Ascending aorta (tissue), 2 donors: ENCODE measurements around the gene ACOT4. TPM values are rescaled to one million over a fixed set of nuclear protein-coding genes. Genes with fewer than 3 reads are reported as not detected.

Source experiments
- DNase-seq, 2 donors: peaks; one replicate each; pipeline ENCODE4 v3.0.0-alpha.2; 2019; ENCODE audit warnings: low spot score in 2 of 2
- H3K27ac ChIP-seq, 2 donors: fragments of 200-600 bp; sonication (generic); one replicate each; pipeline ENCODE4 v1.5.1; 2016 to 2017; ENCODE audit warnings: mild to moderate bottlenecking in 1 of 2
- H3K27me3 ChIP-seq: fragments of 200-600 bp; sonication (generic); one replicate; pipeline ENCODE4 v1.5.1; 2017
- H3K36me3 ChIP-seq, 2 donors: fragments of 200-600 bp; sonication (generic); one replicate each; pipeline ENCODE4 v1.5.1; 2016
- H3K4me1 ChIP-seq, 2 donors: fragments of 200-600 bp; sonication (generic); one replicate each; pipeline ENCODE4 v1.5.1; 2016 to 2017; ENCODE audit warnings: mild to moderate bottlenecking in 1 of 2
- H3K4me3 ChIP-seq, 2 donors: fragments of 200-600 bp; sonication (generic); one replicate each; pipeline ENCODE4 v1.5.1; 2016 to 2017; ENCODE audit warnings: mild to moderate bottlenecking in 1 of 2
- H3K9me3 ChIP-seq, 2 donors: fragments of 200-600 bp; sonication (generic); one replicate each; pipeline ENCODE4 v1.5.1; 2016
- CTCF ChIP-seq, 3 experiments: fragments of 200-600 bp in 2 of 3; fragments of 450-650 bp in 1 of 3; sonication (generic) in 2 of 3; IDR thresholded peaks; one replicate each; pipeline ENCODE4 v1.5.1; 2016 to 2019; ENCODE audit warnings: antibody characterized with exemption in 3 of 3, mild to moderate bottlenecking in 1 of 3, moderate library complexity in 1 of 3
- intact Hi-C: fragments of 100-400 bp; cut with DNase I; formaldehyde crosslinking; loops from one replicate; pipeline ENCODE4 v1.15.1; 2023
- total RNA-seq: library from RNA; depleted of rRNA; stranded (reverse); fragments of >200 nt; gene quantifications from one replicate; pipeline ENCODE4 v1.1.0, GENCODE V29; 2016

Gene ACOT4
- total RNA-seq, 1 donor from 2014 or later: 1.9 TPM

- no peak for TF ChIP-seq CTCF (IDR thresholded peaks at IDR 0.05)
- H3K36me3 ChIP-seq: no peaks in the 10 kb centered on the region
- intact Hi-C loops: no loop called here
- no peak for DNase-seq
- H3K9me3 ChIP-seq: no peaks in the 10 kb centered on the region
- H3K4me3 ChIP-seq: no peak overlapping the region
- no peak overlapping the region for H3K27ac ChIP-seq
- no peaks in the 10 kb centered on the region for H3K4me1 ChIP-seq
- H3K27me3 ChIP-seq: no peaks in the 10 kb centered on the region
Observed at GRCh38 chr14:73616831-73617230, 25.2 kb downstream of the ACOT4 start.

DNA sequence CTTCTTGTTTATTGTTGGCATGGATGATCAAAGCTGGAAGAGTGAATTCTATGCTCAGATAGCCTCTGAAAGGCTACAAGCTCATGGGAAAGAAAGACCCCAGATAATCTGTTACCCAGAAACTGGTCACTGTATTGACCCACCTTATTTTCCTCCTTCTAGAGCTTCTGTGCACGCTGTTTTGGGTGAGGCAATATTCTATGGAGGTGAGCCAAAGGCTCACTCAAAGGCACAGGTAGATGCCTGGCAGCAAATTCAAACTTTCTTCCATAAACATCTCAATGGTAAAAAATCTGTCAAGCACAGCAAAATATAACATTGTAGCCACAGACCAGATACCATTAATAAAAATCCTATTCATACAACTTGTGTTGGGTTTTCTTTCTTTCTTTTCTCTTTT lies 27.9 kb downstream of the ACOT4 start:
- Histone ChIP-seq H3K27me3 (no peaks in the 10 kb centered on the region), H3K4me1 (no peaks in the 10 kb centered on the region), H3K27ac (no peak overlapping the region), H3K4me3 (no peak overlapping the region), H3K36me3 (no peaks in the 10 kb centered on the region), H3K9me3 (no peaks in the 10 kb centered on the region)
- TF ChIP-seq CTCF (IDR thresholded peaks at IDR 0.05): no peak
- no peak for DNase-seq
- intact Hi-C loops: no loop called here

- no peaks in the 10 kb centered on the region for H3K4me1 ChIP-seq
- no peak for DNase-seq
- no peaks in the 10 kb centered on the region for H3K9me3 ChIP-seq
- intact Hi-C loops: no loop called here
- H3K4me3 ChIP-seq: no peak overlapping the region
- no peaks in the 10 kb centered on the region for H3K27me3 ChIP-seq
- H3K27ac ChIP-seq: no peak overlapping the region
- no peak for TF ChIP-seq CTCF (IDR thresholded peaks at IDR 0.05)
- H3K36me3 ChIP-seq: no peaks in the 10 kb centered on the region
Observed at GRCh38 chr14:73620268-73620667, 28.6 kb downstream of the ACOT4 start.

DNA sequence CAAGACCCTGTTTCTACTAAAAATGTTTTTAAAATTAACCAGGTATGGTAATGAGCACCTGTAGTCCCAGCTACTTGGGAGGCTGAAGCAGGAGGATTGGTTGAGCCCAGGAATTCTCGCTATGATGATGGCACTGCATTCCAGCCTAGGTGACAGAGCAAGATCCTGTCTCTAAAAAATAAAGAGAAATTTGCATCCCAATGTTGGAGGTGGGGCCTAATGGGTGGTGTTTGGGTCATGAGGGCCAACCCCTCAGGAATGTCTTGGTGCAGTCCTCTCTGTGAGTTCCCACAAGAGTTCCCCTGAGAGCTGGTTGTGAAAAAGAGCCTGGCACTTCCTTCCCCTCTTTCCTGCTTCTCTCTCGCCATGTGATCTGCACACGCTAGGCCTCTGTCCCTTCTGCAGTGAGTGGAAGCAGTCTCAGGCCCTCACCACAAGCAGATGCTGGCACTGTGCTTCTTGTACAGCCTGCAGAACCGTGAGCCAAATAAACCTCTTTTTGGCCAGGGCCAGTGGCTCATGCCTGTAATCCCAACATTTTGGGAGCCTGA lies 31.9 kb downstream of the ACOT4 start:
- H3K27ac ChIP-seq: no peak overlapping the region
- H3K4me3 ChIP-seq: no peak overlapping the region
- H3K9me3 ChIP-seq: no peaks in the 10 kb centered on the region
- no peak for DNase-seq
- no peaks in the 10 kb centered on the region for H3K4me1 ChIP-seq
- no peak for TF ChIP-seq CTCF (IDR thresholded peaks at IDR 0.05)
- no peaks in the 10 kb centered on the region for H3K36me3 ChIP-seq
- H3K27me3 ChIP-seq: no peaks in the 10 kb centered on the region
- intact Hi-C loops: no loop called here

- DNase-seq: no peak
- no peak for TF ChIP-seq CTCF (IDR thresholded peaks at IDR 0.05)
- Histone ChIP-seq H3K9me3 (no peaks in the 10 kb centered on the region), H3K27ac (no peak overlapping the region), H3K4me1 (no peaks in the 10 kb centered on the region), H3K36me3 (no peaks in the 10 kb centered on the region), H3K4me3 (no peak overlapping the region), H3K27me3 (no peaks in the 10 kb centered on the region)
- intact Hi-C loops: no loop called here
Observed at GRCh38 chr14:73625706-73626105, 34.0 kb downstream of the ACOT4 start.

DNA sequence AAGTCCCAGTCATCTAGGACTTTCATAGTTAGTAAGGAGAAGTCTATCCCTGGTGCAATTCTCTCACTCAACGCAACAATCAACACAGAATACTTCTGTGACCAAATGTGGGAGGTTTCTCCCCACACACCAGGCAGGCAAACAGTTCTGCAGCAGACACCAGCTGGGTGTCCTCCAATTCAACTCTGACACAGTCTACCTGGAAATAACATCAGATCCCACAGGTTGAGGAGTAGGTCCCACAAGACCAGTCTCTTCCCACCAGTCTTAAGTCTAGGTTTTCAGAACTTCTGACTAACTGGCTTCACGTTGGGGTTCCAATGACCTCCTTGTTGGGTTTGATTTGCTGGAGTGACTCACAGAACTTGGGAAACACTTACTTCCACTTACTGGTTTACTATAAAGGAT lies 35.5 kb downstream of the ACOT4 start:
- no peak for TF ChIP-seq CTCF (IDR thresholded peaks at IDR 0.05)
- Histone ChIP-seq H3K27me3 (no peaks in the 10 kb centered on the region), H3K4me1 (no peaks in the 10 kb centered on the region), H3K9me3 (no peaks in the 10 kb centered on the region), H3K4me3 (no peak overlapping the region), H3K27ac (no peak overlapping the region), H3K36me3 (no peaks in the 10 kb centered on the region)
- DNase-seq: no peak
- intact Hi-C loops: no loop called here
